Limb (tissue), 2 donors: ENCODE data around the gene TNFRSF1B.

Source experiments
- DNase-seq, 2 donors: peaks; one replicate each; pipeline ENCODE4 v3.0.0-alpha.2; 2016; ENCODE audit errors: extremely low spot score in 2 of 2

Gene TNFRSF1B

DNA sequence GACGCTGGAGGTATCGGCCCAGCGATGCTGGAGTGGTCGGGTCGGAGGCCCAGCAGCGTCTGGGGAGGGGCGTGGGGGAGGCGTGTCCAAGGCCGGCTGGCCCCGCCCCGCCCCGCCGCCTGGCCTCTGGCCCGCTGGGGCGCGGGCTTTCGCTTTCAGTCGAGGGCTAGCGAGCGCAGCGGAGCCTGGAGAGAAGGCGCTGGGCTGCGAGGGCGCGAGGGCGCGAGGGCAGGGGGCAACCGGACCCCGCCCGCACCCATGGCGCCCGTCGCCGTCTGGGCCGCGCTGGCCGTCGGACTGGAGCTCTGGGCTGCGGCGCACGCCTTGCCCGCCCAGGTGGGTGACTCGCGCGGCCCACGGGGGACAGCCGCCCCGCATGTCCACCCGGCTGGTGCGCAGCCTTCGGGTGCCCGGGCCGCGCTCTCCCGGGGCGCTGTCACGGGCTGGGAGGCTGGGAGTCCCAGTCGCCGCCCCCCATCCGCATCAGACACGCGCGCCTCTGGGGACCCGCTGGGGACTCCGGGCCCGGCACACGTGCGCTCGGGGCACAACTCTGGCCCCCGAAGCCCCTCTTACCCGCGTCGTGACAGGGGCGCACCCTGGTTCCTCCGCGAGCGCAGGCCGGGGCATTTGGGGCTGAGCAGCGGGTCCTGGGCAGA, at the start of gene TNFRSF1B:
TNFRSF1B (plus strand) TSS at position 158 of the 659 bp plus-strand sequence; CDS start at position 259, 101 bp downstream.
- DNase-seq = no peak

DNA sequence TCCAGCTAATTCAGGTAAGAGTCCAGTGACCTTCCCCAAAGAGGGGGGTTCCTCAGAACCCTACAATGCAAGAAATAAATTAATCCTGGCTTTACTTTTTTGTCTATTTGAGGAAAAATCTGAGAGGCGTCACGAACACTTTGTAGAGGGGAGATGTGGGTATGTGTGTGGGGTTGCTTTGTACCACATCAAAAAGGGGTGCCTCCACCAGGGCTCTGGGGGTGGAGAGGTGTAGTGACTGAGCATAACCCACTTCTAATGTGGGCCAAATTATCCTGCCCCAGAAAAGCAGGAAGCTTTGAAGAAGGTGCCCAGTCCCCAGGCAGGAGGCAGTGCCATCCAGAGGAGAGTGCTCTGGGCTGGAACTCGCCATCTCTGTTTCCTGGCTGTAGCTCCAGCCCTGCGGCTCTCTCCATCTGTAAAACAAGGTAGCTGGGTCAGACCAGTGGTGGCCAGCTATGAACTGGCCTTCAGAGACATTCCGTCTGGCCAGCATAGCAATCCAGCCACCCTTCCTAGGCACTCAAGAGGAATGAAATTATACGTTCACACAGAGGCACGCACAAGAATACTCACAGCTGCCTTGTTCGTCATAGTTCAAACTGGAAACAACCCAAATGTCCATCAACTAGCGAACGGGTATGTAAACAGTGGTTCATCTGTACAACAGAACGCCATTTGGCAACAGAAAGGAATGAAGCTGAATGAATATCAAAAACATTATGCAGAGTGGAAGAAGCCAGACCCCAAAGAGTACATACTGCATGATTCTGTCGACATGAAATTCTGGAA, 45.4 kb upstream of the TNFRSF1B start:
- no peak for DNase-seq

DNA sequence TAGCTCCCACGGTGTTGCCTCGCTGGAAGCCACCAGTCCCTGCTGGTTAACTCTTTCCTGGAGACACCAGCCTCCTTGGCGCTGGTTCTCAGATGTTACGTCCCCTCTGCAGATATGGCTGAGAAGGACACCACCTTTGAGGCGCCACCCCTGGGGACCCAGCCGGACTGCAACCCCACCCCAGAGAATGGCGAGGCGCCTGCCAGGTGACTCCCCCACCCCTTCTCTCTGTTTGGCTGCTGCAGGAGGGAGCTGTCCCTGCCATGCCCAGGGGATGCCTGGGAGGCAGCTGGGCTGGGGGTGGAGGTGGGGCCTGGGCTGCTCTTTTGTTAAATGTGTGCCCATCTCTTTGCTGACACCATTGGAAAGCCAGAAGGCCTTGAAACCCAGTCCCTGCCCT, 43.6 kb upstream of the TNFRSF1B start:
- DNase-seq = no peak

DNA sequence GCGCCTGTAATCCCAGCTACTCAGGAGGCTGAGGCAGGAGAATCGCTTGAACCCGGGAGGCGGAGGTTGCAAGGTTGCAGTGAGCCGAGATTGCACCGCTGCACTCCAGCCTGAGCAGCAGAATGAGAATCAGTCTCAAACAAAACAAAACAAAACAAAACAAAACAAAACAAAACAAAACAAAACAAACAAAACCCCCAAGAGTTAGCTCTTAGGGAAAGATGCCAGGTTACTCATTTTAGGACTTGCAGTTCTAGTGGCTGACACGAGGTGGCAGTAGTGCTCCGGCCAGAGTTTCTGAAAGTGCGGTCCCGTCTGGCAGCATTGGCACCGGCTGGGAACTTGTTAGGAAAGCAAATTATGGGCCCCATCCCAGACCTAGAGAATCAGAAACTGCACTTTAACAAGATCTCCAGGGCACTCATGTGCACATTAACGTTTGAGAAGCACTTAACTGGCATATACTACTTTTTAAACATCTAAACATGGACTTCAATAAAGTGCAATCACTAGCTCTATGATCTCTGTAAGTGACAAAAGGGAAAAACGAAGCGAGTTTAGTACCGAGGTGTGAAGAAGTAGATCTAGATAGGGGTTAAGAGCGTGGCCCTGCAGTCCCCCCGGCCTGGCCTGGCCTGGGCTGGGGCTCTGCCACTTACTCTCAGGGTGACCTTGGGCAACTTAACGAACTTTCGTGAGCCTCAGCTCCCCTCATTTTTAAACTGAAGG, 41.9 kb upstream of the TNFRSF1B start:
- peak; percentile 71 to 86 for DNase-seq

DNA sequence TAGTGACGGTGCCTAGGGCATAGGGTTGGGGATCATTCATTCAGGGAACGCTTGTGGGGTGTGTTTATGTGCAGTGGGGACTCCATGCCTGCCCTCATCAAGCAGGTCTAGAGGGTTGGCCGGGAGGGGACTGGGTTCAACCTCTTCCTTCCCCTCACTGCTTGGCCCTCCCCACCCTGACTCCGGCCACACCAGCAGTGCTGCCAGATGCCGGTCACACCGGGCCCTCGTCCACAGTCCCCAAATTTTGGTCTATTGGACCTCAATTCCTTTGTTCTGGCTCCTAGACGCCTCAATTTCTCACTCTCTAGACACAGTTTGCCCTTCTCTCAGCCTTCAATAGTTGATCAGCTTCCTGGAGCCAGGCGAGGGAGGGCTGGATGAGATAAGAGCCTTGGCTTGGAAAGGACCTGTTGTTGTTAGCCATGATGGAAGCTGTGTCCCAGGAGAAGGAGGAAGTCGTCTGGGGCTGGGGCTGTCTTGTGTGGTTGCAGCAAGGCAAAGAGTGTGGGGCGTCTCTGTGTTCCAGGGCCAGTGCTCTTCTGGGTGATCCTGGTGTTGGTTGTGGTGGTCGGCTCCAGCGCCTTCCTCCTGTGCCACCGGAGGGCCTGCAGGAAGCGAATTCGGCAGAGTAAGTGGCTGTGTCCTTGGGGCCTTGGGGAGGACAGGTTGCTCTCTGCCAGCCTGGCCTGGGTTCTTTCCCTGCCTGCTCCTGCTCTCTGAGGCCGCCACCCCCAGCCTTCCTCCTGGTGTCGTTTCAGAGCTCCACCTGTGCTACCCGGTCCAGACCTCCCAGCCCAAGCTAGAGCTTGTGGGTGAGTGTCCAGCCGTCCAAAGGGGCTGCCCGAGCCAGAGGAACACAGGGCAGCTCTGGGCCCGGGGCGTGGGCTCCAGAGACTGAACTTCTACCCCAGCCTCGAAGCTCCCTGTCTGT, 41.1 kb upstream of the TNFRSF1B start:
- no peak for DNase-seq

DNA sequence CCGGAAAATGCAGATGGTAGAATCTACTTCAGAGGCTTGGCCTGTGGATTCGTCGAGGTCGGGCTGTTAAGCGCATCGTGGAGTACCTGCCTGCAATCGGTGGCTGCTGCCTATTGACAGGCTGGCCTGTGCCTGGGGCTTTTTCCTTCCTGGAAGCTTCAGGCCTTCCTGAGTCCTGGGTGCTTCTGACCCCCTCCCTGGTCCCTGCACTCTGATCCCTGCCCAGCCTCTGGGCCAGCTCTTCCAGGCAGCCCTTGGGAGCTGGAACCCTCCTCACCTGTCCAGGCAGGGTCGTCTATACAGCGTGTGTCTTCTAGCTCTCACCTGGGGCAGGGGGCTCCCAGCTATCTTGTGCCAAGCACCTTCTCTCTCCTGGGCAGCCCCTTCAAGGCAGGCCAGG, 40.0 kb upstream of the TNFRSF1B start:
- DNase-seq = no peak

DNA sequence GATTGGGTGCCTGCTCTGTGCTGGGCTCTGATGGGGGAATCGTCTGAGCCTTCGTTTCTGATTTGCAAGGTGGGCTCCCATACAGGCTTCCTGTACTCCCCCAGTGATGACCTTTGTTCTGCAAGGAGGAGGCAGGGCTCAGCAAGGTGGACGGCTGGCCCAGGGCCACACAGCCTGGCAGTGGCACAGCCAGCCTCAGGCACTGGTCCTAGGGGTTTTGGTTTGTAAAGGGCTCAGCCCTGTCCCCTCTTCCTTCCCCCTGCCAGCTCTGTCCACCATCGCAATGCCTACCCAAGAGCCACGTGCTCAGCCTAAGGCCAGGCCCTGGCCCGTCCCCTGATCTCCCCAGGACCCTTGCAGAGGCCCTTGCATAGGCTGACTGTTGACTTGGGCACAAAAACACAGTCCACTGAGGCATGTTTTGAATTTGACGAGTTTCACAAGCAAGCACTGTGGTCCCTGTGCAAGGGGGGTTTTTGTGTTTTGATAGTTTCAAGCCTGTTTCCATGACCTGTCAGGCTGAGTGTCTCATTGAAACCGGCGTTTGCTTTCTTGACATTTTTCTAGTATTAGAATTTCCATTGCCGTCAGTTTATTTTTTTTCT, 39.5 kb upstream of the TNFRSF1B start:
- no peak for DNase-seq

DNA sequence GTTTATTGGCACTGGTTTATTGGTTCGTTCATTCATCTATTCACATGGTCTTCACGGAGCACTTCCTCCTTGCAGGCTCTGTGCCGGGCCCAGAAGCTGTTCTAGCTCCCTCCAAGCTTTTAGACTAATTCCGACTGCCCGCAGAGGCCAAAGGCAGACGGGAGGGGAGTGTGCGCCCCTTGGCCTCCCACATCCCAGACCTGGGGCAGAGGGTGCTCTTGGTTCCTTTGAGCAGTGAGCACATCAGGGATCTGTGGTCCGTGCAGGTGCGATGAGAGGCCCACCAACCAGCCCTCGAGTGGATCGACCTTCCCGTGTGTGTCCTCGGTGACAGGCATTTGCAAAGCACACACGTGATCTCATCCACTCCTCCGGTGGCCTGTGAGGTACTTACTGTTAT, 38.7 kb upstream of the TNFRSF1B start:
- no peak for DNase-seq

DNA sequence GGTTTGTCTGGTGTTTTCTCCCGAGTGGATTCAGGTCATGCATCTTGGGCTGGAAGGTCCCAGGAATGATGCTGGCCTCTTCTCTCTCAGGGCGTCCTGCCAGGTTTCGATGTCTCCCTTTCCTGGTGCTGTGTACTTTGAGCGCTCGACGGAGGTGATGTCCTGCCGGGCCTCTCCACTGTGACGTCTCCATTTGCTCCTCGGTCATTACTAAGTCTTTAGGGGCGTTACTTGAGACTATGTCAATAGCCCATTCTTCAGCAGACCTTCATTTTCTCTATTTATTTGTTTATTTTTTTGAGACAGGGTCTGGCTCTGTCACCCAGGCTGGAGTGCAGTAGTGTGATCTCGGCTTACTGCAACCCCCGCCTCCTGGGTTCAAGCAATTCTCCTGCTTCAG, 37.2 kb upstream of the TNFRSF1B start:
- no peak for DNase-seq

DNA sequence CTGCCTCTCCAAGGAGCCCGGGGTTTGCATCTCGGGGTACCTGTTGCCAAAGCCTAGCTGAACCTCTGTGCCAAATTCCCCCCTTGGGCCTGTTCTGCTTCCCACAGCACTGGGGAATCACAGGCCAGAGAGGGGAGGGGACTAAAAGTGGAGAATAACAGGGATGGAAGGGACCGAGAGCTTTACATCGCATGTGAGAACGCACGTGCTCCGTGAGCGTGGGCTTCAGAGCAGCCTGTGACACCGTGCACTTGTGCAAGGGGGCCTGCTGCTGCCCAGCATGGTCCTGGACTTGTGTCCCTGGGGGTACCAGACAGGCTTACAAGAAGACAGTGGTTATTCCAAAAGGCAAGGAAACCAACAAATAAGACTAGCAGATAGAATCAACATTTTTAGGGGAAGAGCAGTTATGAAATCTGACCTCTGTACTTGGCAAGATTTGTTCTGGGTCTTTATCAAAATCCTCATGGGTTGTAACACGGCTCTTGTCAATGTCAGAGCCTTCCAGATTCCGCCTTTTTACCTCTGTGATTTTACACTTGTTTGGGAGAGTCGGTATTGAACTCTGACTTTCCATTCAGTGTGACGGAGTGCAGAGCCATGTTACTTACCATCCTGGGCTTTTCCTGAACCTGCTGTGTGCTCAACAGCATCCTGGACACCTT, 36.2 kb upstream of the TNFRSF1B start:
- DNase-seq = no peak

DNA sequence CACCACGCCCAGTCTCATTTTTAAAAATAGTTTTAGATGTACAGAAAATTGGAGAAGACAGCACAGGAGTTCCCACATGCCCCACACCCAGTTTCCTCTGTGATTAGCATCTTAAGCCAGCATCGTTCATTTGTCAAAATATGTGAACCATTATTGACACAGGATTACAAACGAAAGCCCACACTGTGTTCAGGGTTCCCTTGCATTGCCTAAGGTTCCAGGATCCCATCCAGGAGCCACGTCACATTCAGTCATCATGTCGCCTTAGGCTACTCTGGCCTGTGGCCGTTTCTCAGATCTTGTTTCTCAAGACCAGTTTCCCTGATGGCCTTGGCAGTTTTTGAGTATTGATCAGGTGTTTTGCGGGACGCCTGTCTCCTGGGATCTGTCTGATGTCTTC, 34.7 kb upstream of the TNFRSF1B start:
- DNase-seq = no peak

DNA sequence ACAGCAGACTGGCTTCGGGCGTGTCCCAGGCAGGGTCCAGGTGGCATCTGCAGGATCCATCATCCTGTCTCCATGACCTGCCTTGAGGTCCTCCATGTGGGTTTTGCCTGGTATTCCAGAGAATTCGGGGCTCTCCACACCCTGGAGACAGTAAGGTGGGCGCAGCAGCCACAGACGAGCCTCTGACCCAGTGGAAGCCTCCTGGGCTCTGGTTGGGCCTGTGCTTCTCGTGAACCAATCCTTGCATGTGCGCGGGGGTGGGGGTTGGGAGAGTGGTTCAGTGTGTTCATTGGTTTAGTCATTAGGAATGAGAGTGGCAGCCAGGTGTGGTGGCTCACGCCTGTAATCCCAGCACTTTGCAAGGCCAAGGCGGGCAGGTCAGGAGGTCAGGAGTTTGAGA, 32.1 kb upstream of the TNFRSF1B start:
- DNase-seq = no peak

DNA sequence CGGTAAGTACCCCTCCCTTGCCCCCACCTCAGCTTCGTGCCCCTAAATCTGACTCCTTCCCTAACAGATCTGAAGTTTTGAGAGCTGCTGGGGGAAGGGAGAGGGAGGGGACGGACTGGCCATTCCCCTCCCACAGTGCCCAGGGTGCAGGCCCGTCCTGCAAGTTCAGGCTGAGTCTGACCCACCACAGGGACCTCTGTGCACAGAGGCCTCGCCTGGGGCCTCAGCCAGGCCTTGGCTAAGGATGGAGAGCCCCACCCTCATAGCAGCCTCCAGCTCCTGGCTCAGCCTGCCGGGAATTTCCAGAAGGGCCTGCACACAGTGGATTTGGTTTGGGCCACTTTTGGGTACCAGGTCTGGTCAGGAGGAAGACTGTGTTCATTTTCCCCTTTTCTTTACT, 31.2 kb upstream of the TNFRSF1B start:
- no peak for DNase-seq

DNA sequence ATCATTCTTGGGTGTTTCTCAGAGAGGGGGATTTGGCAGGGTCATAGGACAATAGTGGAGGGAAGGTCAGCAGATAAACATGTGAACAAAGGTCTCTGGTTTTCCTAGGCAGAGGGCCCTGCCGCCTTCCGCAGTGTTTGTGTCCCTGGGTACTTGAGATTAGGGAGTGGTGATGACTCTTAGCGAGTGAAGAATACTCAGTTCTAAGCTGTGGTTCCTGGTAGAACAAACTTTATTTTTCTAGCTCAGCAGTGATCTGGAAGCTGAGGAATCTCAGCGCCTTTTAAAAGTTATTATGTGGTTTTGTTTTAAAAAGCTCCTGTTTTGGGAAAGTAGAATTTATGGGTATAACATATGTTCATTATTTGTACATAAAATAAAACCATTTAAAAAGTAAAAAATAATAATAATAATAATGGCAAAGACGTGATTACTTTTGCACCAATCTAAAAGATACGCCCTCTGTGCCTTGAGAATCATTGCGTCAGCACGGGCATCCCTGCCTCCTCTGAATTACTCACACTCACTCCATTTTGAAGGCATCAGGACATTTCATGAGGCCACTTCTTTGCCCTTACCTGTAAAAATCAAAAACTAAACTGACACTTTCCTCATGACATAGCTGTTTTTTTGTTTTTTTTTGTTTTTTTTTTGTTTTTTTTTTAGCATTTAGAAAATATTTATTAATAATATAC, 29.7 kb upstream of the TNFRSF1B start:
- no peak for DNase-seq

DNA sequence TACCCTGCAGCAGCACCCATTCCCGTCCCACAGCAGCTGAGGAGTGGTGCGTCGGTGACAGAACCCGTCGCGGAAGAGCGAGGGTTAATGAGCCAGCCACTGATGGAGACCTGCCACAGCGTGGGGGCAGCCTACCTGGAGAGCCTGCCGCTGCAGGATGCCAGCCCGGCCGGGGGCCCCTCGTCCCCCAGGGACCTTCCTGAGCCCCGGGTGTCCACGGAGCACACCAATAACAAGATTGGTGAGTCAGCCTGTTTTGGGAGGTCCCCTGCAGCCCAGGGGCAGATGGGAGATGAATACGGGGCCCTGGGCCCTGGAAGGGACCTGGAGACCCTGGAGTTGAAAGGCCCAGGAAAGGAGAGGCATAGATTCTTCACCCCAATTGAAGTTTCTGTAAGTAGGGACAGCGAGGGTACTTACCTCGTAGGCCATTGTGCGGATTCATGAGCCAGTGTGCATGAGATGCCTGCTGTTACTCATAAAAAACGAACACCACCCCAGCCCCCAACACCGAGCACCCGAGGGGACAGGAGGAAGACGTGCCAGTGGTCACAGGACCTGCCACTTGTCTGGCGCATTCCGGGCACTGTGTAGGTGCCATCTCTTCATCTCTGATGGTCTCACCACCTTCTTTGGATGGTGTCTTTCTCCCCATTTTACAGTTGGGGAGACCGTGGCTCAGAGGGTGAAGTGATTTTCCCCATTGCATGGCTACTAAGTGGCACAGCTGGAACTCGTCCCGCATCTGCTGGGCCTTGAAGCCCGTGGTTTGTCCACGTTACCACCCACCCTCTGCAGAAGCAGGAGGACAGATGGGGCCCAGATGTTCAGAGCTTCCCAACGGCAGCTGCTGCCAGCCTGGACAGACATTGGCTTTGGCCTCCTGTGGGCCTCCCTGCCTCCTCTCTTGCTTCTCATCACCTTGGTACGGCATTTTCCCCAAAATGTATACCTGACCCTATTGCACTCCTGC, 28.3 kb upstream of the TNFRSF1B start:
- no peak for DNase-seq

DNA sequence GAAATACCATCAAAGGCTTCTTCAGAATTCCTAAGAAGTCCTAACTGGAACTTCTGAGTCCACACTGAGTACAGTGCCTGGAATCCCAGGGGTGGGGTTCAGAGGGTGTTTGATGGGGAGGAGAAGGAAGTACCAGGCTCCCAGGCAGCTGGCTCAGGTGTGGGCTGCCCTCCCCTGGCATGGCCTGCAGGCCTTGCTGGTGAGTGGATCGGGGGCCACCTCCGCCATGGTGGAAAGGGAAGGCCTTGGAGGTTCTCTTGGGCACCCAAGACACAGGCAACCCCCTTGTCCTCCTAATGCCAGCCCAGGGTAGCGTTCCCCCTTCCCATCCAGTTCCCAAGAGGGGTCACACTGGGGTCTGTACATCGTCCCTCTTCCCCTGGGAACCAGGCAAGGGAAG, 26.8 kb upstream of the TNFRSF1B start:
- DNase-seq = no peak

DNA sequence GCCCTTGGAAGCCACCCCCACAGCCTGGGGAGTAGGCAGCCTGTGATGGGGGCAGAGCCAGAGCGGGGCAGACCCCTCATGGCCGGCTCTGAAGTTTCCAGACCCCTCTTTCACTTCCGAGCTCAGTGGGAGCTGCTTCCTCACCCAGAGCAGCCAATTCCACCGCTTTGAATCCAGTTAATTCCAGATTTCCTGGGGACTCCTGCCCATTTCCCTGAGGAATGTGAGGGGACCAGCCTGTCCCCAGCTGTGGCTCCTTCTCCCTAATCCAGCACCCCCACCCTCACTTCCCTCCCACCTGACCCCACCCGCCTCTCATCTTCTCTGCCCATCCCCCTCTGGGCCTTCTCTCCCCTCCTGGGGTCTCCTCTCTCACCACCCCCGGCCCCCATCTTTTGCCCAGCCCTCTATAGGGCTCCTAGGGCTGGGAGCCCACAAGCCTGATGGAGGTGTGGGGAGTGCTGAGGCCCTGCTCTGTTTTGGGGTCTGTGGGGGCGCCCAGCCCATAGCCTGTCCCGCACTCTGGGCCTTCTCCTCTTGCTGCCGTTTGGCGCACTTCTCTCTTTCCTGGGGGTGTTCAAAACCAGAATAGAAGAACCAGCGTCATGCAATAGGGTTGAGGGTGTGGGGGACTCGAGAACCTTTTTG, 26.2 kb upstream of the TNFRSF1B start:
- DNase-seq = no peak
